ELF-1 (cell line): ENCODE data around the gene VPS54.

Experiments used
- DNase-seq: peaks from one replicate; pipeline ENCODE4 v3.0.0-alpha.2; 2016; ENCODE audit warnings: low read depth, low spot score

VPS54 gene

DNA sequence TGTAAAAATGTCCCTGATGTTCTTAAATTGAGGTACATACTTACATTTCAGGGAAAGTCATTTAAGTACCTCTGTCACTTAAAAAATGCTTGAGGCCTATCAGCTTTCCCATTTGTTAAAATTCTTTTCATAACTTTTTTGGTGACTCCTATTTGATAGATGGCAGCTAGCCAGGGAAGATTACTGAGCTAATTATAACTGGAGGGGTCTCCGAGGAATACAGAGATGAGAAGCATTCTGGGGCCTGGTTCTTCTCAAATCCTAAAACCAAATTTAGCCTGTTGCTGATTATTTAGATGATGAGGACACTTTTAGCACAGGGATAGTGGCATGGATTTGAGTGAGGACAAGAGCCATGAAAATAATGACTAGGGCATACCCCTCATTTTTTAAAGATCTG lies 172.7 kb downstream of the VPS54 start:
- DNase-seq, result no peak

DNA sequence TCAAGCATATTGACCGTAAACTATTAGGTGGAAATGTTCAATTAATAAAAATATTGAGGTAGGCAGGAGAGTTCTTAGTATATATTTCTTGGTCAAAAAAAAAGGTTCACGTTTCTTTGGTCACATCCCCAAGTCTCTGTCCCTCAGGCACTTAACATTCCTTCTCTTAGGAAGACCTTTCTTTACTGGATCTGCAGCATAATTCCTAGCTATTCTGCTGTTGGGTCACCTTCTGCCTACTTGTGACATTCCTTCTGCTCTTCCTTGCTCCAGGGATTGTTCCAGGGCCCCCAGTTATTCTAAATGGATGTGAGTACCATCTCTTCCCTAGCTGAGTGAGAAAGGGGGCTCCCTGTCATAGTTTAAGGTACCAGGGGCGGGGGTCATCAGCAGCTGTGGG lies 173.4 kb downstream of the VPS54 start:
- DNase-seq, result peak; percentile 59

DNA sequence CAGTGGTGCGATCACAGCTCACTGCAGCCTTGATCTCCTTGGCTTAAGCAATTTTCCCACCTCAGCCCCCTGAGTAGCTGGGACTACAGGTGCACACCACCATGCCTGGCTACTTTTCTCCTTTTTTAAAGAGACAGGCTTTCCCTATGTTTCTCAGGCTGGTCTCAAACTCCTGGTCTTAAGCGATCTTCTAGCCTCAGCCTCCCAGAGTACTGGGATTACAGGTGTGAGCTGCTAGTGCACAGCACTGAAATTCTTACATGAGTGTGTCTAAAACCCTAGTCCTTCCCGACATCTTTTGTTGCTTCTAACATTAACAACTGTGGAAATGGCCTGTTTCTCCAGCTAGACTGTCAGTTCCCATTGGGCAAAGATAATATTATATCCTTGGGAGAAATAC lies 174.6 kb downstream of the VPS54 start:
- peak; percentile 32 for DNase-seq

DNA sequence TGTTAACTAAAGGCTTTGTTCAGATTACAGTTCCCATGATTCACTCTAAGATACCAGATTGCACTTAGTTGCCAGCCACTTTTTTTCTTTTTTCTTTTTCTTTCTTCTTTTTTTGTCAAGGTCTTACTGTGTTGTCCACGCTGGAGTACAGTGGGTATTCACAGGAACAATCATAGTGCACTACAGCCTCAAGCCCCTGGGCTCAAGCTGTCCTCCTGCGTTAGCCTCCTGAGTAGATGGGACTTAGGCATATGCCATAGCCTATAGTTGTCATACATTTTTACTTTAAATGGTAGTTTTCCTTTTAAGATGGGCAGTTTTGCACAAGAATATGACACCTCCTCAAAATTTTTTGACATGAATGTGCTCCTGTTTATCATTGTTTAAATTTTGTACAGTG lies 175.4 kb downstream of the VPS54 start:
- no peak for DNase-seq

DNA sequence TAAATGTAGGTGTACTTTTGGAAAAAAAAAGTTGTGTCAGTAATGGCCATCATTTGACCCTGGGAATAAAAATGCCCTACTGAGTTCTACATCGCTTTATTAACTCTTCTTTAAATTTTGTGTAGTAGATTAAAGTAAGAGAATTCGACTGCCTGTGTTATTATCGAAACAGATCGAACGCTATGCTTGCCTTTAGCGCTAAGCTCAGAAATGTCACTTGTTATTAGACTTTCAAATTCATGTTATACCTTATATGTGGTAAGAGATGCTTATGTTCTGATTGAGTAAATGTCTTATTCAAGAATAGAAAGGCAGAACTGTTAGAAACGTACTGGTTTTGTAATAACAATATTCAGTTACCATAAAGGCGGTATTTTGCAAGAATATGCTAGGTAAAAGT lies 176.1 kb downstream of the VPS54 start:
- DNase-seq, result no peak

DNA sequence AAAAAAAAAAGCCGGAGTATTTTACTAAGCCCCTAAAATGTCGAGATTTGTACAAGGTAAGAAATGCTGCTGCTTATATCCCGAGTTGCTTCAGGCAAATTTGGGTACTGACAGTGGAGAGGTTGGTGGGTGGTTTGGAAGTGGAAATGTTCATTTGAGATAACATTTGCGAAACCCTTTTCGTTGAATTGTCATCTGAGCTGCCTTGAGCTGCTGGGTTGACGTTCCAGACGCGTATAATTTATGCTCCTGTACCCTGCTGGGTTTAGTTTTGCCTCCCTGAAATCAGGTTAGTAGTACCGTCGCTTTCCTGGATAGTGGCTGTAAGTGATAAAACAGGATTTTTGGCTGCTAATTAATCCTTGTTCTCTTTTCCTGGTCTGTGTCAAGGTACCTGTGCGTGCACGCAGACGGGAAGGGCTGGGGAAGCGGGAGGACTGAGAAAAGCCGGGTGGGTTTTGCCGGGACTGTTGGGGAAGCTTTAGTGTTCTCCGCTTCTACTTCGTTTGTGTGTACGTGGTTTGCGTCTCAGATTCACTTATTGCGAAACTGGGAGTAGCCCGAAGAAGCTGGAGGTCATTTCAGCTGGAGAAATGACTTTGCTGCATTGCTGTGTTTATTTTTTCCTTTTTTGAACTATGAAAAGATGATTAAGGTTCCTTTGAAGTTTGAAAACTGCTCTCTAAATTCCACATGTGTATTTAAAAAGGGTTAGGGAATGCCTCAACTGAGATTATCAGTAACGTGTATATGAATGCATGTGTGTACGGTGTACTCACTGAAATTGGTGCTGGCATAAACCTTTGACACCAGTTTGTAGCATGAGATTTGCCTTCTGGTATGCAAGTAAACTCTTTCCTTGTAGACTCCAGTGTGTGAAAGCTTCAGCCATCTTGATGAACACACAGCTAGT lies 176.8 kb downstream of the VPS54 start:
- peak; percentile 57 for DNase-seq
